ENCODE data around the gene ARHGEF25.

- no peak for TF ChIP-seq EZH2 (IDR thresholded peaks at IDR 0.05)
- no peak for TF ChIP-seq POLR2AphosphoS5 (IDR thresholded peaks at IDR 0.05; ENCODE audit: borderline replicate concordance, low read depth, low read length)
- TF ChIP-seq FOXP2 (optimal IDR thresholded peaks at IDR 0.05; ENCODE audit: control extremely low read depth, extremely low read length, insufficient read depth), result no peak
These were observed 604 bp upstream of the ARHGEF25 start for GRCh38 chr12:57610554-57611107.
